ENCODE data around the gene SH3GL2.

DNA sequence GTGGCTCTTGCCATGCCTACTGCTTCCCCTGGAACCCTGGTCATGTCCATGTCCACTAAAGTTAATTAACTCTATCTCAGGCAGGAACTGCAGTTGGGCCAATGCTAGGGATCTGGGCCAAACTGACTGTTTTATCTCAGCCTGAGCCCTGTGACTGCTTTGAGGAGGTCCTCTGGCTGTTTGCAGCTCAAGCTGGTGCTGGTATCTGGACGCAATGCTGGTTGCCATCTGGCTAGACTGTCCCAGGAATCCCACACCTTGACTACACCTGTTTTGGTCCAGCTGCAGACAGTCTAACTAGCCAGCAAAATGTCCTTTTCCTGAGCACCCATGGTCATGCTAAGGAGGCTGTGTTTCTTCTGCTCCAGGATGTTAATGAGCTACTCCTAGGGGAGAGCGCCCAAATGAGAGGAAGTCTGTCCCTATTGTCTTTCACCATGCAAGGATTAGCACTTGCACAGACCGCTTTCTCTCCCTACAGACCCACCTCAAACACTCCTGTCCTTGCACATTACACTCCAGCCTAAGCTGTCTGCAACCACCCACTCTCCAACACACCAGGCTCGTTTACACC lies 251.0 kb downstream of the SH3GL2 start:
- TF ChIP-seq POLR2A (IDR thresholded peaks at IDR 0.05) (no peak), CTCF (IDR thresholded peaks at IDR 0.05) (no peak)
